ENCODE data around the gene ZNF264. TPM values are rescaled to one million over a fixed set of nuclear protein-coding genes. Genes with fewer than 3 reads are reported as not detected.

Gene ZNF264
- total and polyA plus RNA-seq, 7 experiments from 2014 or later = 25.6 to 65.9 (median 36.6) TPM

GRCh38 chr19:57269515-57270250, 78.4 kb downstream of the ZNF264 start:
- DNase-seq = no peak
- Mint-ChIP-seq H3K4me3 (no peak overlapping the region), H3K36me3 (peaks cover 27 to 72% (median 68%) of the 10 kb centered on the region in 5 donors), H3K27ac (no peak overlapping the region), H3K4me1 (peaks cover 0 to 6% (median 0%) of the 10 kb centered on the region in 7 donors), H3K27me3 (no peaks in the 10 kb centered on the region), H3K9me3 (peaks cover 11 to 86% (median 33%) of the 10 kb centered on the region in 11 donors)
- no peaks in the 10 kb centered on the region for H3K27me3 ChIP-seq (ENCODE audit: control insufficient read depth in 2 of 2, insufficient read depth in 2 of 2, low read length in 2 of 2)
- H3K4me1 ChIP-seq (ENCODE audit: control insufficient read depth in 2 of 2, insufficient read depth in 2 of 2, low read length in 2 of 2) = no peaks in the 10 kb centered on the region
- no peak for ATAC-seq
- ChIA-PET POLR2A (no interaction called here), CTCF (no interaction called here)
- no peak overlapping the region for H3K4me3 ChIP-seq (ENCODE audit: low read length)
- no peak overlapping the region for H3K27ac ChIP-seq (ENCODE audit: low read depth, low read length)
- intact Hi-C loops (cut with micrococcal nuclease) = no loop called here
- peaks cover 0 to 16% (median 4%) of the 10 kb centered on the region in 3 experiments for H3K9me3 ChIP-seq (ENCODE audit: control insufficient read depth in 2 of 3, low read length in 3 of 3)
- H3K36me3 ChIP-seq (ENCODE audit: control insufficient read depth in 2 of 3, insufficient read depth in 3 of 3, low read length in 3 of 3) = peaks cover 0 to 2% (median 0%) of the 10 kb centered on the region in 3 experiments

GRCh38 chr19:57271280-57271679, 80.0 kb downstream of the ZNF264 start:
- Histone ChIP-seq H3K27me3 (ENCODE audit: control insufficient read depth in 2 of 2, insufficient read depth in 2 of 2, low read length in 2 of 2) (no peaks in the 10 kb centered on the region), H3K36me3 (ENCODE audit: control insufficient read depth in 2 of 3, insufficient read depth in 3 of 3, low read length in 3 of 3) (peaks cover 0 to 6% (median 0%) of the 10 kb centered on the region in 3 experiments), H3K9me3 (ENCODE audit: control insufficient read depth in 2 of 3, low read length in 3 of 3) (peaks cover 0 to 6% (median 0%) of the 10 kb centered on the region in 3 experiments), H3K4me1 (ENCODE audit: control insufficient read depth in 2 of 2, insufficient read depth in 2 of 2, low read length in 2 of 2) (no peaks in the 10 kb centered on the region), H3K4me3 (ENCODE audit: low read length) (no peak overlapping the region), H3K27ac (ENCODE audit: low read depth, low read length) (no peak overlapping the region)
- peaks cover 0 to 6% (median 0%) of the 10 kb centered on the region in 7 donors for H3K4me1 Mint-ChIP-seq
- ChIA-PET CTCF (no interaction called here), POLR2A (interaction anchor here (0.6 kb wide), 1 partner anchor 8 kb away, joined by 3 read pairs; no protein-coding TSS in a partner anchor)
- DNase-seq (no peak), ATAC-seq (no peak)
- H3K27ac Mint-ChIP-seq = no peak overlapping the region
- intact Hi-C loops (cut with micrococcal nuclease) = no loop called here
- H3K4me3 Mint-ChIP-seq = no peak overlapping the region
- H3K9me3 Mint-ChIP-seq = peaks cover 5 to 72% (median 20%) of the 10 kb centered on the region in 11 donors
- no peaks in the 10 kb centered on the region for H3K27me3 Mint-ChIP-seq
- H3K36me3 Mint-ChIP-seq = peaks cover 20 to 72% (median 57%) of the 10 kb centered on the region in 5 donors

Other genes with a start within 250 kb of the ZNF264 start
- not detected for gene USP29, start 71.5 kb upstream of the ZNF264 start, total RNA-seq
- not detected for gene USP29, start 71.5 kb upstream of the ZNF264 start, polyA plus RNA-seq
- not detected for gene ZIM3, start 46.3 kb upstream of the ZNF264 start, total RNA-seq
- gene ZIM3, start 46.3 kb upstream of the ZNF264 start, polyA plus RNA-seq = not detected
- not detected for gene DUXA, start 24.0 kb upstream of the ZNF264 start, total RNA-seq
- not detected for gene DUXA, start 24.0 kb upstream of the ZNF264 start, polyA plus RNA-seq
- under 1 TPM in 4 of 5 experiments, not detected in 1; 0.43 to 0.88 (median 0.65) TPM for gene AURKC, start 39.5 kb downstream of the ZNF264 start, total RNA-seq
- not detected for gene AURKC, start 39.5 kb downstream of the ZNF264 start, polyA plus RNA-seq
- gene ZNF805, start 49.1 kb downstream of the ZNF264 start, total RNA-seq = 10 to 100 TPM; 12.0 to 26.2 (median 23.7) TPM
- gene ZNF805, start 49.1 kb downstream of the ZNF264 start, polyA plus RNA-seq = 1 to 10 TPM; 3.9 to 5.0 TPM
- 10 to 100 TPM; 44.8 to 82.6 (median 71.1) TPM for gene ZNF460, start 89.0 kb downstream of the ZNF264 start, total RNA-seq
- gene ZNF460, start 89.0 kb downstream of the ZNF264 start, polyA plus RNA-seq = 10 to 100 TPM in 1 of 2 donors, 1 to 10 TPM in 1; 8.1 to 10.2 TPM
- 1 to 10 TPM; 3.6 to 9.0 (median 8.0) TPM for gene ZNF543, start 129.0 kb downstream of the ZNF264 start, total RNA-seq
- gene ZNF543, start 129.0 kb downstream of the ZNF264 start, polyA plus RNA-seq = 1 to 10 TPM; 2.6 to 7.8 TPM
- 10 to 100 TPM in 2 of 5 experiments, 1 to 10 TPM in 3; 6.0 to 12.5 (median 9.0) TPM for gene ZNF304, start 159.8 kb downstream of the ZNF264 start, total RNA-seq
- 1 to 10 TPM; 3.3 to 4.4 TPM for gene ZNF304, start 159.8 kb downstream of the ZNF264 start, polyA plus RNA-seq
- gene TRAPPC2B, start 172.1 kb downstream of the ZNF264 start, total RNA-seq = 10 to 100 TPM in 2 of 5 experiments, 1 to 10 TPM in 3; 7.7 to 11.8 (median 9.0) TPM
- gene TRAPPC2B, start 172.1 kb downstream of the ZNF264 start, polyA plus RNA-seq = 10 to 100 TPM; 17.7 to 18.9 TPM
- gene ZNF547, start 172.1 kb downstream of the ZNF264 start, total RNA-seq = 10 to 100 TPM in 1 of 5 experiments, 1 to 10 TPM in 2, under 1 TPM in 2; 0.40 to 10.1 (median 3.6) TPM
- 1 to 10 TPM in 1 of 2 donors, under 1 TPM in 1; 0.50 to 1.7 TPM for gene ZNF547, start 172.1 kb downstream of the ZNF264 start, polyA plus RNA-seq
- 100 to 1,000 TPM in 2 of 5 experiments, 10 to 100 TPM in 3; 26.4 to 115 (median 66.9) TPM for gene ZNF548, start 198.4 kb downstream of the ZNF264 start, total RNA-seq
- gene ZNF548, start 198.4 kb downstream of the ZNF264 start, polyA plus RNA-seq = 10 to 100 TPM; 16.2 to 22.0 TPM
- 10 to 100 TPM in 3 of 5 experiments, 1 to 10 TPM in 2; 9.3 to 27.8 (median 17.2) TPM for gene ZNF17, start 219.7 kb downstream of the ZNF264 start, total RNA-seq
- gene ZNF17, start 219.7 kb downstream of the ZNF264 start, polyA plus RNA-seq = 10 to 100 TPM in 1 of 2 donors, 1 to 10 TPM in 1; 6.9 to 11.1 TPM
- 10 to 100 TPM in 4 of 5 experiments, 1 to 10 TPM in 1; 8.9 to 17.9 (median 13.2) TPM for gene ZNF749, start 243.8 kb downstream of the ZNF264 start, total RNA-seq
- gene ZNF749, start 243.8 kb downstream of the ZNF264 start, polyA plus RNA-seq = 10 to 100 TPM; 11.5 to 14.4 TPM

All from naive thymus-derived CD4-positive, alpha-beta T cell (primary cell).